PFSK-1 (cell line): ENCODE data around the gene POLD1.

Experiments
- POLR2AphosphoS5 ChIP-seq: IDR thresholded peaks from 2 replicates; pipeline ENCODE4 v1.6.1; 2012; ENCODE audit warnings: low read depth, mild to moderate bottlenecking, control low read depth, low read length, moderate library complexity
- SIN3A ChIP-seq: IDR thresholded peaks from 2 replicates; pipeline ENCODE4 v1.6.1; 2012; ENCODE audit warnings: mild to moderate bottlenecking, low read length, moderate library complexity, borderline replicate concordance; ENCODE audit not compliant: insufficient read depth
- TAF1 ChIP-seq: IDR thresholded peaks from 2 replicates; pipeline ENCODE4 v1.6.1; 2012; ENCODE audit warnings: low read length, control low read depth, borderline replicate concordance; ENCODE audit not compliant: insufficient read depth
- TF ChIP-seq, protein P1 (sequence below), 2 experiments: IDR thresholded peaks; 2 replicates each; pipeline versions ENCODE4 v1.6.1 to v1.8.0; 2011 to 2012; ENCODE audit warnings: low read depth in 2 of 2, low read length in 2 of 2, control low read depth in 1 of 2, inconsistent platforms in 1 of 2, mild to moderate bottlenecking in 1 of 2, moderate library complexity in 1 of 2; ENCODE audit not compliant: insufficient read depth in 1 of 2

DNA sequence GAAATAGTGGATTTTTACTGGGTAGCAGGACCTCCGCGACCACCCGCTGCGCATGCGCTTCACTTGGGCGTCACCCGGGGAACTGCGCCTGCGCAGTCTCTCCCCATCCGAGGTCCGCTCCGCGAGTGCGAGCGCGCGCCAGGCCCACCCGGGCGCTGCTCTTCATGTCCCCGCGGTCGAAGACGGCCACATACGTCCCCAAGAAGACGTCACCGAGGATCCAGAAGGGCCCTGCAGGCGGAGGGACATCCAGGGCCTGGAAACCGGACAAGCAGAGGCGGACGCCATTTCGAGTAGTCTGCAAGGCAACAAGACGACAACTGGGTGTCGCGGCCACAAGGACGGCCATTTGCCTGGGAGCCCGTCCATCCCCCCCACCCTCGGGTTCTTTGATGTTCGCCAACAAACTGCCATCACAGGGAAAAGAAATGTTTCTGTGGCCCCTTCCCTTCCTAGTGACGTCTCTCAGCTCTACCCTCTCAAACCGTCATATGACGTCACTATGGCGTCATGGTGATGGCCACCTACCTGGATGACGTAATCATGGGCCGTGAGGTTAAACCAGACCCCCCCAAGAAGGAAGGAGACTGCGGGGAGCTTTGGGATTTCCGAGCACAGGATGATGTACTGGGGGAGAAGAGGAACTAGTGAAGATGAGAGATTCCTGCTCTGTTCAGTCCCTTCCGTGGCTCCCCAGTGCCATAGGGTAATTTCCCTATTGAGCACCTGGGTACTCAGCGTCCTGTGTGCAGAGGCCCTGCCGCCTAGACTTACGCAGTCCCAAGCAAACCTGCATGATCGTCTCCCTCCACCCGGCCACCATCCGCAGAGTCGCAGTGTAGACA is 25.4 kb upstream of the POLD1 start:
- TF ChIP-seq POLR2AphosphoS5, result no peak
- TF ChIP-seq, protein P1, sequence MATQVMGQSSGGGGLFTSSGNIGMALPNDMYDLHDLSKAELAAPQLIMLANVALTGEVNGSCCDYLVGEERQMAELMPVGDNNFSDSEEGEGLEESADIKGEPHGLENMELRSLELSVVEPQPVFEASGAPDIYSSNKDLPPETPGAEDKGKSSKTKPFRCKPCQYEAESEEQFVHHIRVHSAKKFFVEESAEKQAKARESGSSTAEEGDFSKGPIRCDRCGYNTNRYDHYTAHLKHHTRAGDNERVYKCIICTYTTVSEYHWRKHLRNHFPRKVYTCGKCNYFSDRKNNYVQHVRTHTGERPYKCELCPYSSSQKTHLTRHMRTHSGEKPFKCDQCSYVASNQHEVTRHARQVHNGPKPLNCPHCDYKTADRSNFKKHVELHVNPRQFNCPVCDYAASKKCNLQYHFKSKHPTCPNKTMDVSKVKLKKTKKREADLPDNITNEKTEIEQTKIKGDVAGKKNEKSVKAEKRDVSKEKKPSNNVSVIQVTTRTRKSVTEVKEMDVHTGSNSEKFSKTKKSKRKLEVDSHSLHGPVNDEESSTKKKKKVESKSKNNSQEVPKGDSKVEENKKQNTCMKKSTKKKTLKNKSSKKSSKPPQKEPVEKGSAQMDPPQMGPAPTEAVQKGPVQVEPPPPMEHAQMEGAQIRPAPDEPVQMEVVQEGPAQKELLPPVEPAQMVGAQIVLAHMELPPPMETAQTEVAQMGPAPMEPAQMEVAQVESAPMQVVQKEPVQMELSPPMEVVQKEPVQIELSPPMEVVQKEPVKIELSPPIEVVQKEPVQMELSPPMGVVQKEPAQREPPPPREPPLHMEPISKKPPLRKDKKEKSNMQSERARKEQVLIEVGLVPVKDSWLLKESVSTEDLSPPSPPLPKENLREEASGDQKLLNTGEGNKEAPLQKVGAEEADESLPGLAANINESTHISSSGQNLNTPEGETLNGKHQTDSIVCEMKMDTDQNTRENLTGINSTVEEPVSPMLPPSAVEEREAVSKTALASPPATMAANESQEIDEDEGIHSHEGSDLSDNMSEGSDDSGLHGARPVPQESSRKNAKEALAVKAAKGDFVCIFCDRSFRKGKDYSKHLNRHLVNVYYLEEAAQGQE (IDR thresholded peaks at IDR 0.05; ENCODE audit: insufficient read depth in 1 of 2, low read depth in 2 of 2, low read length in 2 of 2), result no peak
- TF ChIP-seq SIN3A, result no peak
- no peak for TF ChIP-seq TAF1
